Erythroblast (primary cell): Measurements from ENCODE around the gene DUSP7.
"Not testable (repeated sequence)": the region's sequence is repeated elsewhere in the genome, so short reads cannot be mapped to it uniquely, and the experiment has no call there.

ENCODE experiments used
- DNase-seq, 2 experiments: peaks; one replicate each; lab custom pipeline; 2025; lab: John Stamatoyannopoulos, UW
- GATA1 ChIP-seq: IDR thresholded peaks from 2 replicates; pipeline ENCODE4 v1.6.1; 2011; ENCODE audit warnings: low read depth, mild to moderate bottlenecking, control low read depth, low read length, moderate library complexity
- POLR2A ChIP-seq: IDR thresholded peaks from 2 replicates; pipeline ENCODE4 v1.6.1; 2011; ENCODE audit warnings: mild to moderate bottlenecking, low read length

DUSP7 gene

DNA sequence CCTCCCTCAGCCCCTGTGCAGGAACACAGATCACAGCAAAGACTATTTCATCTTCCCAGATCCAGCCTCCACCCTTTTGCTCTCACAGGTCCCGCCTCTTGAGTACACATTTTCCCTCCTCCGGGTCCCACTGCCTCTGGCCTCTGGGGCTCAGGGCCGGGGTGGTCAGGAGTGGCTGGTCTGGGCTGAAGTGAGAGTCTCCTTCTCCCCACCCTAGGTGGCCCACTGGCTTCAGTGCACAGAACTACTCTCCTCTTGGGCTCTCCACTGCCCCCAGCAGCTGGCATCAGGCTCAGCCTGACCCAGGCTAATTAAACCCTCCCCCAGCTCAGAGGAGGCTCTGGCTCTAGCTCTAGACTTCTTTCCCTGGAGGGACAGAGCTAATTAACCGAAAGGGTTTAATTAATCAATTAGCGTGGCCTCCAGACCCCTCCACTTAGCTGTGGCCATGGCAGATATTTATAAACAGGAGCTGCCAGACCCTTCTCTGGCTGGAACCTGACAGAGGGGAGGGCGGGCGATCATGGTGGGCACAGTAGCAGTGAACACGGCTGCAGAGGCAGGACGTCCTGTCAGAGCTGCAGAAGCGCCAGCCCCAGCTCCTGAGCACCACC is 15.1 kb downstream of the DUSP7 start:
- TF ChIP-seq GATA1: no peak
- TF ChIP-seq POLR2A: no peak
- no peak for DNase-seq

DNA sequence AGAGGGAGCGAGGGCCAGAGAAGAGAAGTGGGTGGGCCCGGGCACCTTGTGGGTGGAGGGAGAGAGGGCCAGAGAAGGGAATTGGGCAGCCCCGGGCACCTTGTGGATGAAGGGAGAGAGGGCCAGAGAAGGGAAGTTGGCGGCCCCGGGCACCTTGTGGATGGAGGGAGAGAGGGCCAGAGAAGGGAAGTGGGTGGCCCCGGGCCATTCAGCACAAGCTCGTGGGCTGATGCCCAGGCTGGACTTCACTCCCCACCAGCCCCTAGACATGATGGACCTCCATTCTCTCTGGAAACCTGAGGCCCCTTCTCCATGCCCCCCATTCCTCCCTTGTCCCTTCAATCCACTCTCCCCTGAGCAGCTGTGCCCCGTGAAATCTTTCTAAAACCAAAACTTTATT is 15.8 kb downstream of the DUSP7 start:
- DNase-seq: no peak
- TF ChIP-seq GATA1: no peak
- TF ChIP-seq POLR2A: no peak

DNA sequence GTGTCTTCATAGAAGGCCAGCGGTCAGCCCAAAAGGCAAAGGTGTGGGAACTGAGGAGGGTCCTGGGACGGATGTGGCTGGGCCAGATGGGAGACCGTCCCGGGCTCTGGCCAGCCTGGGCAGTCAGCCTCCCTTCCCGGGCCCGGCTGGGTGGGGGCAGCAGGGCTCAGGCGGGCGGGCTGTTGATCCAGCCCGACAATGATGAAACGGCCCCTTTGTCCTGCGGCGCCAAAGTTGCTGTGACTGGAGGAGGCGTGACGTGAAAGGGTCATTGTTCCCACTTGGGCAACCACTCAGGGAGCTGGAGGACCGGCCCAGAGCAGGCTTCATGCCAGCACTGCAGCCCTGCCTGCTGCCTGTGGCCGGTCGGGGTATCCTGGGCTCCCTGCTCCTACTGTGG is 16.5 kb downstream of the DUSP7 start:
- no peak for DNase-seq
- TF ChIP-seq POLR2A: no peak
- no peak for TF ChIP-seq GATA1

DNA sequence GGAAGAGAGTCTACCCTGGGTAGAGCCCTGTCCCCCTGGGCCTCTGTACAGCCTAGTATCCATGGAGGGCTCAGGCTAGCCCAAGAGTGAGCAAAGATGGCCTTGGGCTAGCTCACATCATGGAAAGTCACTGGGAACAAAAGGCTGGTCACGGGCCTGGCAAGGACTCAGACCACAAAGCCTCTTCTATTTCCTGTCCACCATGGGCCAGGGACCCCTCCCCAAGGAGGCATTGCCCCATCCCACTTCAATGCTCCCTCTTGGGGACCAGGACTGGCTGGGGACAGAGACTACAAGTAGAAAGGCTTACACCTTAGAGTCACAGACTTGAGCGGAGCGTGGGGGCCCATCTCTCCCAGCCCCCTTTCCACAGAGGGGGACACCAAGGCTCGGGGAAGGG is 16.9 kb downstream of the DUSP7 start:
- TF ChIP-seq GATA1 (no peak), POLR2A (no peak)
- no peak for DNase-seq

DNA sequence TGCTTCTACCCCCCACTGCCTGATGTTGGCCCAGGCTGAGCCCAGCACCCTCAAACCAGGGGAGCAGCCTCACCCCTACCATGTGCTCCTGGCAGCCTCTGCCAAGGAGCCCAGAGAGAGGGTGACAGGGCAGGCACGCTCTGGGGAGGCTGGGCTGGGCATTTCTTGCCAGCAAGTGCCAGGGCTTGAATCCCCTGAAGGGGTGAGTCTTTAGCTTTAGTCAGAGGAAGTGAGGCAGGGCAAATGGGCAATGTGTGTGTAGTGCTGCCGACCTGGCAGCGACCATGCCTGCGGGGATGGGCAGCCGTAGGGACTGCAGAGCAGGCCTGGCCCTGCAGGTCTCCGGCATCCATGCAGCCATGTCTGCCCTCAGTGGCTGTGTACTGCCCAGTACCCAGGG is 18.1 kb downstream of the DUSP7 start:
- TF ChIP-seq GATA1 (no peak), POLR2A (no peak)
- no peak for DNase-seq

DNA sequence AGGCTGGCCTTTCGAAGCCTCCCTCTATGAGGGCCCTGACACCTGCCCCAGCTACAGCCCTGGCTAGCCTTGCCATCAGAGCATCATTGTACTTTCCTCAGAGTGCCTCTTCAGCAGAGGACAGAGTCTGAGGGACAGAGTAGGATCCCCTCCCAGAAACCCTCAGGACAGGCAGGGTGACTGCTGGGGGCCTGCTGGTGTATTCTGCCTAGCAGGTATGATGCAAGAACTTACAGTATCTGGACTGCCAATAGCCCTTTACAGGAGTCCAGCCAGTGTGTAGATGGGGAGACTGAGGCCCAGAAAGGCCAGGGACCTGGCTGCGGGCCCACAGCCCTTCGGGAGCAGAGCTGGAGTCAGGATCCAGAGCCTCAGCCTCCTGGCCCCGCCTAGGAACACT is 19.1 kb downstream of the DUSP7 start:
- TF ChIP-seq GATA1 (no peak), POLR2A (no peak)
- no peak for DNase-seq

DNA sequence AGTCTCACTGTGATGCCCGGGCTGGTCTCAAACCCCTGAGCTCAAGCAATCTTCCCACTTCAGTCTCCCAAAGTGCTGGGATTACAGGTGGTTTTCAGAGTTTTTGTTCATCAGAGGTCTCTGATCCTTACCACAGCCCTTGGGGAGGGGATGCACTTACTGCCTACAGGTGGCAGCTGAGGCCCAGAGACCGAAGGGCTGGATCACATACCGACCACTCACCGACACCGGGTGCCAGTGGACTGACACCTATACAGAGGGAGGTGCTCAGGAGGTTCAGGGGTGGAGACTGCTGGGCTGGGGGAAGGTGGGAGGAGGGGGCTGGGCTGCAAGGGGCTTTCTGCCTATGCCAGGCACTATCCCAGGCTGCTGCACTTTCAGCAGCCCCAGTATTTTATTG is 19.5 kb downstream of the DUSP7 start:
- DNase-seq: no peak
- TF ChIP-seq POLR2A (no peak), GATA1 (no peak)

DNA sequence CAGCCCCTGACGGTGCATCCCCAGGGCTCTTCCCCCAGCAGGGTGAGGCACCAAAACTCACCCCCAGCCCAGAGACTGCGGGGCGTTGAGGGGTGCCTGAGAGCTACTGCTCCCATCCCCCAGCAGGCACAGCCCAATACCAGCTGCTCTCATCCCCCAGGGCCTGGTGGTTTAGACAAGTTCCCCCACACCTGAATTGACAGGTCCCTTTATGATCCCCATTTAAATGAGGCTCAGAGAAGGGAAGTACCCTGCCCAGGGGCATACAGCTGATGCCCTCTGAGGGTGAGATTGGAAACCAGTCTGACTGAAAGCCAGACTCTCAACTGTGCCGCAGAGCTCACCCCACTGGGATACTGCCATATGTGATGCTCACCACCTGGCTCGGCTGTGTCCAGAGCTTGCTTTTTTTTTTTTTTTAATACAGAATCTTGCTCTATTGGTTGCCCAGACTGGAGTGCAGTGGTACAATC is 20.1 kb downstream of the DUSP7 start:
- no peak for DNase-seq
- TF ChIP-seq POLR2A (no peak), GATA1 (no peak)

DNA sequence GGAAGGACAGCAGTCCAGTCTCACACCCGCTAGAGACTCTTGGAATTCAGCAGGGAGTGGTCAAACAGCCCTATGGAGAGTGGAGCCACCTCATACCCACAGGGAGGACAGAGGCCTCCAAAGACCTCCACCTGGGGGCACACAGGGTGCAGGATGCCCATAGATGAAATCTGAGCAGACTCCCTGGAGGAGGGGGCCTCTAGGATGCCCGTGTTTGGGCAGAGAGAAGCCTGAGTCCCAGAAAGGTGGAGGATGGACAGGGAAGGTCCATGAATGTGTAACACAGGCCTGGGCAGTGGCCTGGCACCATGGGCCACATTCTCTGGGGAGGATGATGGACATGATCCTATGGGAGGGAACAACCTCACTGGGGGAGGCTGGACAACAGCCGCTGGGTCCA is 21.7 kb downstream of the DUSP7 start:
- no peak for DNase-seq
- no peak for TF ChIP-seq GATA1
- TF ChIP-seq POLR2A: no peak

DNA sequence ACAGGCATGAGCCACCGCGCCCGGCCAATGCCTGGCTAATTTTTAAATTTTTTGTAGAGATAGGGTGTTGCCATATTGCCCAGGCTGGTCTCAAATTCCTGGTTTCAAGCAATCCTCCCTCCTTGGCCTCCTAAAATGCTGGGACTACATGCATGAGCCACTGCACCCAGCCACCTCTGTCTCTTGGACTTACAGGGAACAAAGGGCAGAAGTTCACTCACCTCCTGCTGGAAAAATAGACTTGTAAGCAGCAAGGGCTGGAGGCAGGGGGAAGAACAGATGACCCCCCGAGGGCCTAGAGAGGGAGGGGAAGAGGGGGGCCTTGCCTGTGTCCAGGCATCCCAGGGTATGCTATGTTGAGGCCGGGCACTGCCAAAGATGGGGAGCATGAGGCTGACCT is 22.2 kb downstream of the DUSP7 start:
- DNase-seq: no peak
- TF ChIP-seq POLR2A (no peak), GATA1 (no peak)

DNA sequence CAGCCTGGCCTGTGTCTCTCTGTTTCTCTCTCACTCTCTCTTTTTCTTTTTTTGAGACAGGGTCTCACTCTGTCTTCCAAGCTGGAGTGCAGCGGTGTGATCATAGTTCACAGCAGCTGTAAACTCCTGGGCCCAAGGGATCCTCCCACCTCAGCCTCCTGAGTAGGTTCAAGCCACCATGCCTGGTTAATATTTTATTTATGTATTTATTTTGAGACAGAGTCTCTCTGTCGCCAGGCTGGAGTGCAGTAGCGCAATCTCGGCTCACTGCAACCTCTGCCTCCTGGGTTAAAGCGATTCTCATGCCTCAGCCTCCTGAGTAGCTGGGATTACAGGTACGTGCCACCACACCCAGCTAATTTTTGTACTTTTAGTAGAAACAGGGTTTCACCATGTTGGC is 22.6 kb downstream of the DUSP7 start:
- not testable (repeated sequence) for DNase-seq

DNA sequence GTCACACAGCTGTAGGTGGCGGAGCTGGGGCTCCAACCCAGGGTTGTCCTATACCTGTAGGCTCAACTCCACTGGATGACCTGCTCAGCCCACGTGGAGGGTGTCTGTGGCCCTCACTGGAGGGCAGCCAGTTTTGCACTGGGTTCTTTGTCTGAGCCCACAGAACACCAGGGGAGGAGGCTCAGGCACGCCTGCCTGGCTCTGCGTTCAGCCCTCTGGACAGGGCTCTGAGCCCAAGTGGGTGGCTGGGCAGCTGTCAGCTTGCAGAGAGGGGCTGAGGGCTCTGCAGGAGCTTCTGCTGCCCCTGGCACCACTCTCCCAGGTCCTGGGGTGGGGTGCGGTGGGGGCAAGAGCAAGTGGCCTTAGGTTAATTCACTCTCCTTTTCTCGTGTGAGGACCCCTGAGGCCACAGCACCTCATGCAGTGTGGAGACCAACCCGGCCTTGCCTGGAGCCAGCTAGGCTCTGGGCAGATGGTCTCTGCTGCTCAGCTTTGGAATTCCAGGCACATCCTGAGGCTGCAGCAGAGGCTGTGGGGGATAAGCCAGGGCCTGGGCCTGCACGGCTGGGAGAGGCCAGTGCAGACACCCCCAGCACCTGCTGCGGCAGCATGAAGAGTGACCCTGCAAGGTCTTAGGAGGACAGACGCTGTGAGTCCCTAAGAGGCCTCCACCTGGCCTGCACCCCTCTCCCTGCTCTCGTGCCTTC is 23.5 kb downstream of the DUSP7 start:
- TF ChIP-seq POLR2A (no peak), GATA1 (no peak)
- no peak for DNase-seq

DNA sequence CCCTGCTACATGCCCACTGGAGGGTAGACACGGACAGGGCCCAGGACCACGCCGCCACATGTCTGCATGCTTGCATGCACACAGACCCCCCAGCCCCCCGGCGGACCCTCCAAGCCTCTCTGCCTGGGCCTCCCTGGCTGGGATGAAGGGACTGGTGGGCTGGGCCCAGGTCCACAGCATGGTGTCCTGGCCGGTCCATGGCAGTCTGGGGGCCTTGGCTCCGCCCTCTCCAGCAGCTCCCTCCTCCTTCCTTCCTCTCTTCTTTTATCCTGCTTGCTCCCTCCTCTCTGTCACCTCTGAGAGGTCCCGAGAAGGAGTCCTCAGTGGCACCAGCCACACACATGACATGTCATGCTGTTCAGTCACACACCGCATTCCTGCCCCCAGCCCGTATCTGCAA is 24.5 kb downstream of the DUSP7 start:
- no peak for DNase-seq
- TF ChIP-seq GATA1 (no peak), POLR2A (no peak)

DNA sequence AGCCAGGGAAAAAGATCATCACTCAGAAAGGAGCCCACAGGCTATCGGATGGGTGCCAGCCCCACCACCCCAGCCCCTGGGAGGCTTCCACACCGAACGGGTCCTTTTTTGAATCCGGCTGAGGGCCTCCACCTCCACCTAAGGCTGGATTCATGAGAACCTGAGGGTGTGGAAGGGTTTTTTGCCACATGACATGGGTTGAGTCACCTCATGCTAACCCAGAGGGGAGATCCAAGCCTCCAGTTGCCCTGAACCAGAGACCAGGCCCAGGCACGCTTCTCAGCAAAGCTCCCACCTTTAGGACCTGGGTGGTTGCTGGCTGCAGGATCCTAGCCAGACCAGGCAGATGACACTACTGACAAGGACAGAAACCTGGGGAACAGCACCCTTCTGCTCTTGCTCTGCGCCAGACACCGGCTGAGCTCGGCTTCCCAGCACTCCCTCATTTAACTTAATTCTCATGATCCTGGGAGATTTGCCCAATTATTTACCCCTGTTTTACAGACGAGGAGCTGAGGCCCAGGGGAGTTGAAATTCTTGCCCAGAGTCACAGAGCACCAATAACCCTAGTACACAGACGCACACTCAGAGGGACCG is 25.6 kb downstream of the DUSP7 start:
- no peak for DNase-seq

More for the DNA sequence above, 25.6 kb downstream of the DUSP7 start:
- no peak for TF ChIP-seq POLR2A
- no peak for TF ChIP-seq GATA1
